ENCODE data around the gene HEATR5A.

- TF ChIP-seq CTCF (conservative IDR thresholded peaks at IDR 0.05; ENCODE audit: low read depth, low read length) = no peak
- TF ChIP-seq EZH2 (IDR thresholded peaks at IDR 0.05; ENCODE audit: borderline replicate concordance, low read depth, low read length, poor library complexity, severe bottlenecking) = no peak
These were observed 132.9 kb downstream of the HEATR5A start for GRCh38 chr14:31287294-31287972.
